Measurements from ENCODE around the gene CLEC9A.

DNA sequence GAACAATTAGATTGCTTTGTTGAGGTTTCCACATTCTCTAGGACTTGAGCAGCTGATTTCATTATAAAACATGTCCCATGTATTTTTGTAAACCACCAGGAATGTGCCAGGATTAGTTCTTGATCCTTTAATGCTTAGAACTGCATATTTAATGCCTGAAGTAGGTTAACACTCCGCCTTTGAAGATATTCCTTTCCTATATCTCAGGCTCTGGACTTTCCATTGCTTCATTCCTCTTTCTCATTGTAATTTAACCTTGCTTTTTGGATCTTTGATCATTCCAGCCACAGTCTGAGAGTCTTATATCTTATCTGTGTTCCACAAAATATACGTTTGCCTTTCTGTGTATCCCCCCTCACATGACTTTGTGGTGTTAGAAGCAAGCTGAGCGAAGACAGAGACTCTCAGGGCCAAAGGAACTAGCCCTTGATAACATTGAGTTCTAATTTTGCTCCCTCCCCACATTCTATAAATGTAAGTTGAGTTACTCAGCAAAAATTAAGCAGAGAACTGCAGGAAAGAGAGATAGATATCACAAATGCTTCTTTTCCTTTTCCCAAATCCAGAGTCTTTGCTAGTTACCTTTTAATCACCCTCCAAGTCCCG, 29.2 kb upstream of the CLEC9A start:
- TF ChIP-seq, protein P1, sequence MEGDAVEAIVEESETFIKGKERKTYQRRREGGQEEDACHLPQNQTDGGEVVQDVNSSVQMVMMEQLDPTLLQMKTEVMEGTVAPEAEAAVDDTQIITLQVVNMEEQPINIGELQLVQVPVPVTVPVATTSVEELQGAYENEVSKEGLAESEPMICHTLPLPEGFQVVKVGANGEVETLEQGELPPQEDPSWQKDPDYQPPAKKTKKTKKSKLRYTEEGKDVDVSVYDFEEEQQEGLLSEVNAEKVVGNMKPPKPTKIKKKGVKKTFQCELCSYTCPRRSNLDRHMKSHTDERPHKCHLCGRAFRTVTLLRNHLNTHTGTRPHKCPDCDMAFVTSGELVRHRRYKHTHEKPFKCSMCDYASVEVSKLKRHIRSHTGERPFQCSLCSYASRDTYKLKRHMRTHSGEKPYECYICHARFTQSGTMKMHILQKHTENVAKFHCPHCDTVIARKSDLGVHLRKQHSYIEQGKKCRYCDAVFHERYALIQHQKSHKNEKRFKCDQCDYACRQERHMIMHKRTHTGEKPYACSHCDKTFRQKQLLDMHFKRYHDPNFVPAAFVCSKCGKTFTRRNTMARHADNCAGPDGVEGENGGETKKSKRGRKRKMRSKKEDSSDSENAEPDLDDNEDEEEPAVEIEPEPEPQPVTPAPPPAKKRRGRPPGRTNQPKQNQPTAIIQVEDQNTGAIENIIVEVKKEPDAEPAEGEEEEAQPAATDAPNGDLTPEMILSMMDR (conservative IDR thresholded peaks at IDR 0.05; ENCODE audit: low read depth, low read length): no peak
- no peak for TF ChIP-seq EZH2 (IDR thresholded peaks at IDR 0.05; ENCODE audit: low read length, unreplicated experiment)
